SK-N-SH (cell line): ENCODE data around the gene ERCC6L. TPM values are rescaled to one million over a fixed set of nuclear protein-coding genes. Genes with fewer than 3 reads are reported as not detected.

Experiments
- CTCF ChIA-PET: fragments of 300-600, 350-600 bp; formaldehyde crosslinking; extraction: SDS; loops from one replicate; lab custom pipeline; 2021; lab: Yijun Ruan, JAX
- POLR2A ChIA-PET: fragments of 350-600 bp; sonication (Branson Sonifier 250); formaldehyde crosslinking; extraction: SDS; loops from one replicate; lab custom pipeline; 2020; ENCODE audit warnings: antibody characterized with exemption, inconsistent platforms; lab: Yijun Ruan, JAX
- DNase-seq: peaks from one replicate; pipeline ENCODE4 v3.0.0; 2012
- H2AFZ ChIP-seq: fragments of 200-600 bp; sonication (generic); 2 replicates; pipeline ENCODE4 v1.8.1; 2016; ENCODE audit warnings: antibody characterized with exemption, mild to moderate bottlenecking, low read depth
- H3F3A ChIP-seq: fragments of 200-600 bp; sonication (generic); replicated peaks from 2 replicates; pipeline ENCODE3; 2016; ENCODE audit warnings: antibody characterized with exemption, mild to moderate bottlenecking; ENCODE audit not compliant: insufficient read depth
- H3K27ac ChIP-seq, 2 experiments: fragments of 200-500 bp in 1 of 2; fragments of 200-600 bp in 1 of 2; sonication (Bioruptor generic) in 1 of 2; sonication (generic), shearing (Covaris generic) in 1 of 2; 2 replicates each; pipeline versions ENCODE4 v1.5.1 to v1.6.1; 2014 to 2016; ENCODE audit warnings: low read depth in 2 of 2, inconsistent platforms in 1 of 2, low read length in 1 of 2, mild to moderate bottlenecking in 1 of 2, mixed read lengths in 1 of 2
- H3K27me3 ChIP-seq: fragments of 200-600 bp; sonication (generic), shearing (Covaris generic); 2 replicates; pipeline ENCODE4 v1.6.1; 2016; ENCODE audit warnings: mixed run types; ENCODE audit not compliant: insufficient read depth
- H3K36me3 ChIP-seq, 2 experiments: fragments of 200-500 bp in 1 of 2; fragments of 200-600 bp in 1 of 2; sonication (Bioruptor generic) in 1 of 2; sonication (generic) in 1 of 2; replicated peaks in 1 of 2; 2 replicates each; pipeline versions ENCODE3 to v1.5.1; 2014 to 2016; ENCODE audit warnings: low read length in 1 of 2, mild to moderate bottlenecking in 1 of 2; ENCODE audit not compliant: insufficient read depth in 2 of 2, control insufficient read depth in 1 of 2
- H3K4me1 ChIP-seq, 2 experiments: fragments of 200-500 bp in 1 of 2; fragments of 200-600 bp in 1 of 2; sonication (Bioruptor generic) in 1 of 2; sonication (generic), shearing (Covaris generic) in 1 of 2; 2 replicates each; pipeline versions ENCODE4 v1.5.1 to v1.6.1; 2014 to 2016; ENCODE audit warnings: low read depth in 1 of 2, low read length in 1 of 2, mixed run types in 1 of 2; ENCODE audit not compliant: insufficient read depth in 2 of 2, control insufficient read depth in 1 of 2
- H3K4me2 ChIP-seq: fragments of 200-600 bp; sonication (generic), shearing (Covaris generic); 2 replicates; pipeline ENCODE4 v1.6.1; 2017; ENCODE audit warnings: mixed run types
- H3K4me3 ChIP-seq, 2 experiments: fragments of 200-500 bp in 1 of 2; fragments of 200-600 bp in 1 of 2; sonication (Bioruptor generic) in 1 of 2; sonication (generic), shearing (Covaris generic) in 1 of 2; 2 replicates each; pipeline versions ENCODE4 v1.5.1 to v1.8.1; 2014 to 2016; ENCODE audit warnings: low read depth in 2 of 2, inconsistent platforms in 1 of 2, low read length in 1 of 2, mild to moderate bottlenecking in 1 of 2, mixed read lengths in 1 of 2, moderate library complexity in 1 of 2
- H3K79me2 ChIP-seq: fragments of 200-600 bp; sonication (generic); 2 replicates; pipeline ENCODE4 v1.8.1; 2017; ENCODE audit warnings: mild to moderate bottlenecking; ENCODE audit not compliant: insufficient read depth
- H3K9ac ChIP-seq: fragments of 200-600 bp; sonication (generic); 2 replicates; pipeline ENCODE4 v1.6.1; 2017; ENCODE audit warnings: mixed run types
- H3K9me2 ChIP-seq: fragments of 200-600 bp; sonication (generic); 2 replicates; pipeline ENCODE4 v1.6.1; 2017; ENCODE audit warnings: mixed run types
- H3K9me3 ChIP-seq: fragments of 200-600 bp; sonication (generic); 2 replicates; pipeline ENCODE4 v1.6.1; 2017; ENCODE audit warnings: mixed run types, mild to moderate bottlenecking, moderate library complexity
- H4K20me1 ChIP-seq: fragments of 200-600 bp; sonication (generic); 2 replicates; pipeline ENCODE4 v1.6.1; 2017; ENCODE audit warnings: mild to moderate bottlenecking, mixed run types; ENCODE audit not compliant: insufficient read depth
- CHD2 ChIP-seq: fragments of 150-350 bp; IDR thresholded peaks from 2 replicates; pipeline ENCODE4 v1.6.1; 2018; ENCODE audit warnings: low read length; ENCODE audit not compliant: partially characterized antibody
- ELF1 ChIP-seq: IDR thresholded peaks from 2 replicates; pipeline ENCODE4 v1.4.0; 2012
- EP300 ChIP-seq, 2 experiments: IDR thresholded peaks; 2 replicates each; pipeline versions ENCODE4 v1.4.0 to v1.6.1; 2012; ENCODE audit warnings: borderline replicate concordance in 1 of 2, low read depth in 1 of 2, low read length in 1 of 2
- FOSL2 ChIP-seq: IDR thresholded peaks from 2 replicates; pipeline ENCODE4 v1.4.0; 2012; ENCODE audit warnings: low read depth, mild to moderate bottlenecking, moderate library complexity, borderline replicate concordance
- FOXJ3 ChIP-seq: sonication (generic); formaldehyde crosslinking; IDR thresholded peaks from 2 replicates; pipeline ENCODE4 v1.5.1; 2020; ENCODE audit warnings: mild to moderate bottlenecking, missing genetic modification reagents
- FOXM1 ChIP-seq: IDR thresholded peaks from 2 replicates; pipeline ENCODE4 v1.4.0; 2012; ENCODE audit warnings: low read depth, mild to moderate bottlenecking
- GABPA ChIP-seq: IDR thresholded peaks from 2 replicates; pipeline ENCODE4 v1.4.0; 2012; ENCODE audit warnings: low read depth, mild to moderate bottlenecking
- JUND ChIP-seq: IDR thresholded peaks from 2 replicates; pipeline ENCODE4 v1.4.0; 2012
- MEF2A ChIP-seq: IDR thresholded peaks from 2 replicates; pipeline ENCODE4 v1.4.0; 2012; ENCODE audit warnings: low read depth, borderline replicate concordance
- MXI1 ChIP-seq: IDR thresholded peaks from 2 replicates; pipeline ENCODE4 v1.6.1; 2012; ENCODE audit warnings: mild to moderate bottlenecking, low read depth, low read length, improper control_type of control experiment
- RAD21 ChIP-seq: IDR thresholded peaks from 2 replicates; pipeline ENCODE4 v1.6.1; 2012; ENCODE audit warnings: mild to moderate bottlenecking, low read length
- RXRA ChIP-seq: IDR thresholded peaks from 2 replicates; pipeline ENCODE4 v1.4.0; 2012; ENCODE audit warnings: low read depth, mild to moderate bottlenecking, borderline replicate concordance
- TAF1 ChIP-seq: IDR thresholded peaks from 2 replicates; pipeline ENCODE4 v1.6.1; 2012; ENCODE audit warnings: low read depth, mild to moderate bottlenecking, low read length, moderate library complexity, borderline replicate concordance
- TCF12 ChIP-seq: IDR thresholded peaks from 2 replicates; pipeline ENCODE4 v1.4.0; 2012
- YY1 ChIP-seq: IDR thresholded peaks from 2 replicates; pipeline ENCODE4 v1.4.0; 2012; ENCODE audit warnings: low read depth, mild to moderate bottlenecking
- WGBS: methylation state at CpG from one replicate; pipeline ENCODE4 v1.1.6; 2017; ENCODE audit warnings: low lambda C conversion rate; 5-methylcytosine and 5-hydroxymethylcytosine counted together
- polyA plus RNA-seq, 3 experiments: library from polyadenylated mRNA; depleted of rRNA; stranded (reverse); fragments of >200 nt; gene quantifications; 2 replicates each; pipeline ENCODE4 v1.2.3, GENCODE V29; 2012
- TF ChIP-seq, protein P1 (sequence below): IDR thresholded peaks from 2 replicates; pipeline ENCODE4 v1.4.0; 2012; ENCODE audit warnings: low read depth, borderline replicate concordance
- TF ChIP-seq, protein P2 (sequence below): IDR thresholded peaks from 2 replicates; pipeline ENCODE4 v1.6.1; 2012; ENCODE audit warnings: mild to moderate bottlenecking, low read depth, low read length, moderate library complexity
- TF ChIP-seq, protein P3 (sequence below): IDR thresholded peaks from 2 replicates; pipeline ENCODE4; 2012
- TF ChIP-seq, protein P4 (sequence below): fragments of 150-350 bp; IDR thresholded peaks from 2 replicates; pipeline ENCODE4 v1.6.1; 2017; ENCODE audit warnings: antibody characterized with exemption, low read length, low read depth, borderline replicate concordance
- TF ChIP-seq, protein P5 (sequence below): fragments of 150-350 bp; IDR thresholded peaks from 2 replicates; pipeline ENCODE4 v1.6.1; 2016; ENCODE audit warnings: mild to moderate bottlenecking, low read depth, low read length

The ERCC6L gene
- polyA plus RNA-seq, 1 of the 3 experiments (the other 2 are of a cell fraction) = 1.5 TPM

DNA sequence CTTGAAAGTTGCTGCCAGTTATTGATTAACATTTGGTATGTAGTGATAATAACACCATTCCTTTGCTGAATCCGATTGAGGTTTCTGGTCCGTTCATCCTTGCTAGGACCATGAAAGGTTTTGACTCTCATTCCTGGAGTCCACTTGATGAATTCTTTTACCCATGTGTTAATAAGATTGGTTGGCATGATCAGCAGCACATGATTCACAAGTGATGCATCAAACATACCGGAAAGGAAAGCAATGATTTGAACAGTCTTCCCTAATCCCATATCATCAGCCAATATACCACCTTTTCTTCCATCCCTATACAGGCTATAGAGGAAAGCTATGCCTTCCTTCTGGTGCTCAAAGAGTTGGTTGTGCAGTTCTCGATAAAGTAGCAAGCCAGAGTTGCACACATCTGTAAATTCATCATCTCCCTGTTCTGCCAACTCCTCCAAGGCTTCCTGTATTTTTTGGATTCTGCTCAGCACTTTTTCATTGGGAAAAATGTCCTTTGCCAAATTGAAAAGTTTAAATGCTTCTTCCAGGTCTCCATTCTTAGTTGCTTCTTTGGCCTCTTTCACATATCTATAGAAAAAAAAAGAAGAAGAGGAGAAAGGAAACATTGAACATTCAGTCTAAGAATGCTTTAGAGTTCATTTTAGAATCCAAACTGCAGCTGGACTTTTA is 30.6 kb downstream of the ERCC6L start:
- WGBS = 92% methylated on average over 4 of the region's 4 CpGs
- no peak overlapping the region for H3K4me3 ChIP-seq
- no peaks in the 10 kb centered on the region for H3K4me1 ChIP-seq
- H3K36me3 ChIP-seq = peaks cover 23 to 46% of the 10 kb centered on the region in 2 experiments
- H3K9ac ChIP-seq = no peak overlapping the region
- H3K9me3 ChIP-seq = no peaks in the 10 kb centered on the region
- no peaks in the 10 kb centered on the region for H3K27me3 ChIP-seq
- no peak overlapping the region for H2AFZ ChIP-seq
- TF ChIP-seq EP300 (IDR thresholded peaks at IDR 0.05; ENCODE audit: borderline replicate concordance in 1 of 2, low read depth in 1 of 2, low read length in 1 of 2) = no peak
- no peak for TF ChIP-seq JUND
- TF ChIP-seq TAF1 = no peak
- TF ChIP-seq RXRA = no peak
- TF ChIP-seq, protein P1, sequence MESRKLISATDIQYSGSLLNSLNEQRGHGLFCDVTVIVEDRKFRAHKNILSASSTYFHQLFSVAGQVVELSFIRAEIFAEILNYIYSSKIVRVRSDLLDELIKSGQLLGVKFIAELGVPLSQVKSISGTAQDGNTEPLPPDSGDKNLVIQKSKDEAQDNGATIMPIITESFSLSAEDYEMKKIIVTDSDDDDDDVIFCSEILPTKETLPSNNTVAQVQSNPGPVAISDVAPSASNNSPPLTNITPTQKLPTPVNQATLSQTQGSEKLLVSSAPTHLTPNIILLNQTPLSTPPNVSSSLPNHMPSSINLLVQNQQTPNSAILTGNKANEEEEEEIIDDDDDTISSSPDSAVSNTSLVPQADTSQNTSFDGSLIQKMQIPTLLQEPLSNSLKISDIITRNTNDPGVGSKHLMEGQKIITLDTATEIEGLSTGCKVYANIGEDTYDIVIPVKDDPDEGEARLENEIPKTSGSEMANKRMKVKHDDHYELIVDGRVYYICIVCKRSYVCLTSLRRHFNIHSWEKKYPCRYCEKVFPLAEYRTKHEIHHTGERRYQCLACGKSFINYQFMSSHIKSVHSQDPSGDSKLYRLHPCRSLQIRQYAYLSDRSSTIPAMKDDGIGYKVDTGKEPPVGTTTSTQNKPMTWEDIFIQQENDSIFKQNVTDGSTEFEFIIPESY = no peak
- TF ChIP-seq RAD21 = no peak
- no peak for TF ChIP-seq ELF1
- no peak for TF ChIP-seq MXI1
- TF ChIP-seq, protein P2, sequence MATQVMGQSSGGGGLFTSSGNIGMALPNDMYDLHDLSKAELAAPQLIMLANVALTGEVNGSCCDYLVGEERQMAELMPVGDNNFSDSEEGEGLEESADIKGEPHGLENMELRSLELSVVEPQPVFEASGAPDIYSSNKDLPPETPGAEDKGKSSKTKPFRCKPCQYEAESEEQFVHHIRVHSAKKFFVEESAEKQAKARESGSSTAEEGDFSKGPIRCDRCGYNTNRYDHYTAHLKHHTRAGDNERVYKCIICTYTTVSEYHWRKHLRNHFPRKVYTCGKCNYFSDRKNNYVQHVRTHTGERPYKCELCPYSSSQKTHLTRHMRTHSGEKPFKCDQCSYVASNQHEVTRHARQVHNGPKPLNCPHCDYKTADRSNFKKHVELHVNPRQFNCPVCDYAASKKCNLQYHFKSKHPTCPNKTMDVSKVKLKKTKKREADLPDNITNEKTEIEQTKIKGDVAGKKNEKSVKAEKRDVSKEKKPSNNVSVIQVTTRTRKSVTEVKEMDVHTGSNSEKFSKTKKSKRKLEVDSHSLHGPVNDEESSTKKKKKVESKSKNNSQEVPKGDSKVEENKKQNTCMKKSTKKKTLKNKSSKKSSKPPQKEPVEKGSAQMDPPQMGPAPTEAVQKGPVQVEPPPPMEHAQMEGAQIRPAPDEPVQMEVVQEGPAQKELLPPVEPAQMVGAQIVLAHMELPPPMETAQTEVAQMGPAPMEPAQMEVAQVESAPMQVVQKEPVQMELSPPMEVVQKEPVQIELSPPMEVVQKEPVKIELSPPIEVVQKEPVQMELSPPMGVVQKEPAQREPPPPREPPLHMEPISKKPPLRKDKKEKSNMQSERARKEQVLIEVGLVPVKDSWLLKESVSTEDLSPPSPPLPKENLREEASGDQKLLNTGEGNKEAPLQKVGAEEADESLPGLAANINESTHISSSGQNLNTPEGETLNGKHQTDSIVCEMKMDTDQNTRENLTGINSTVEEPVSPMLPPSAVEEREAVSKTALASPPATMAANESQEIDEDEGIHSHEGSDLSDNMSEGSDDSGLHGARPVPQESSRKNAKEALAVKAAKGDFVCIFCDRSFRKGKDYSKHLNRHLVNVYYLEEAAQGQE = no peak
- TF ChIP-seq YY1 = no peak
- TF ChIP-seq FOSL2 = no peak
- no peaks in the 10 kb centered on the region for H3F3A ChIP-seq
- ChIA-PET POLR2A (no interaction called here), CTCF (no interaction called here)
- peaks cover 57% of the 10 kb centered on the region; the same call in 1 of the 2 replicates for H3K79me2 ChIP-seq
- no peak overlapping the region for H3K4me2 ChIP-seq
- H3K9me2 ChIP-seq = no peaks in the 10 kb centered on the region
- no peak for DNase-seq
- no peak overlapping the region for H3K27ac ChIP-seq
- H4K20me1 ChIP-seq = 0 out of 2 replicates have a peak, but pooled peaks cover 9% of the 10 kb centered on the region

DNA sequence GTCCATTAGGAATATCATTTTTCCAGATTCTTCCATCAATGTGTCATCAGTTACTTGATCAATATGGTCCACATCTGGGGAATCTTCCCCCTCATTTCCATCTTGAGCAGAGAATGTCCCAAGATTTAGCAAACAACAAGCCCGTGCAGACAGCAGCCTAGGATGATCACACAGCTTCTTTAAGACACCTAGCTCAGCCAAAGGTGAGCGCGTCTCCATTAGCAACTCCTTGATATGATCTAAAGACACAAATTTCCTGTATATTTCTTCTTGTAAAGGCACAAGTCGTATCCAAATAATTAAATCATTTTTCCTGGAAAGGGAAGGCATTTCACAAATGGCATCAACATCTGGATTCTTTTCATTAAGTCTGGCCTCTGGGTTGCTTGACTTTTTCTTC is 31.5 kb downstream of the ERCC6L start:
- Histone ChIP-seq H3K9ac (no peak overlapping the region), H3F3A (peaks cover 1% of the 10 kb centered on the region), H3K79me2 (peaks cover 61% of the 10 kb centered on the region; the same call in 1 of the 2 replicates), H2AFZ (no peak overlapping the region), H3K27ac (no peak overlapping the region), H4K20me1 (0 out of 2 replicates have a peak, but pooled peaks cover 9% of the 10 kb centered on the region), H3K4me2 (no peak overlapping the region), H3K27me3 (no peaks in the 10 kb centered on the region), H3K4me3 (no peak overlapping the region), H3K4me1 (no peaks in the 10 kb centered on the region), H3K9me3 (no peaks in the 10 kb centered on the region), H3K36me3 (peaks cover 23 to 50% of the 10 kb centered on the region in 2 experiments), H3K9me2 (no peaks in the 10 kb centered on the region)
- CTCF ChIA-PET = no interaction called here
- 95% methylated on average over 4 of the region's 4 CpGs for WGBS
- POLR2A ChIA-PET = no interaction called here
- no peak for DNase-seq
- no peak for TF ChIP-seq CHD2
- TF ChIP-seq FOXM1 = no peak
- TF ChIP-seq, protein P3, sequence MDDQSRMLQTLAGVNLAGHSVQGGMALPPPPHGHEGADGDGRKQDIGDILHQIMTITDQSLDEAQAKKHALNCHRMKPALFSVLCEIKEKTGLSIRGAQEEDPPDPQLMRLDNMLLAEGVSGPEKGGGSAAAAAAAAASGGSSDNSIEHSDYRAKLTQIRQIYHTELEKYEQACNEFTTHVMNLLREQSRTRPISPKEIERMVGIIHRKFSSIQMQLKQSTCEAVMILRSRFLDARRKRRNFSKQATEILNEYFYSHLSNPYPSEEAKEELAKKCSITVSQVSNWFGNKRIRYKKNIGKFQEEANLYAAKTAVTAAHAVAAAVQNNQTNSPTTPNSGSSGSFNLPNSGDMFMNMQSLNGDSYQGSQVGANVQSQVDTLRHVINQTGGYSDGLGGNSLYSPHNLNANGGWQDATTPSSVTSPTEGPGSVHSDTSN = no peak
- no peak for TF ChIP-seq MEF2A
- no peak for TF ChIP-seq TAF1
- TF ChIP-seq, protein P4, sequence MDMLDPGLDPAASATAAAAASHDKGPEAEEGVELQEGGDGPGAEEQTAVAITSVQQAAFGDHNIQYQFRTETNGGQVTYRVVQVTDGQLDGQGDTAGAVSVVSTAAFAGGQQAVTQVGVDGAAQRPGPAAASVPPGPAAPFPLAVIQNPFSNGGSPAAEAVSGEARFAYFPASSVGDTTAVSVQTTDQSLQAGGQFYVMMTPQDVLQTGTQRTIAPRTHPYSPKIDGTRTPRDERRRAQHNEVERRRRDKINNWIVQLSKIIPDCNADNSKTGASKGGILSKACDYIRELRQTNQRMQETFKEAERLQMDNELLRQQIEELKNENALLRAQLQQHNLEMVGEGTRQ = no peak
- no peak for TF ChIP-seq GABPA
- no peak for TF ChIP-seq TCF12
- no peak for TF ChIP-seq FOXJ3 (CRISPR knock-in tag)
- TF ChIP-seq, protein P5, sequence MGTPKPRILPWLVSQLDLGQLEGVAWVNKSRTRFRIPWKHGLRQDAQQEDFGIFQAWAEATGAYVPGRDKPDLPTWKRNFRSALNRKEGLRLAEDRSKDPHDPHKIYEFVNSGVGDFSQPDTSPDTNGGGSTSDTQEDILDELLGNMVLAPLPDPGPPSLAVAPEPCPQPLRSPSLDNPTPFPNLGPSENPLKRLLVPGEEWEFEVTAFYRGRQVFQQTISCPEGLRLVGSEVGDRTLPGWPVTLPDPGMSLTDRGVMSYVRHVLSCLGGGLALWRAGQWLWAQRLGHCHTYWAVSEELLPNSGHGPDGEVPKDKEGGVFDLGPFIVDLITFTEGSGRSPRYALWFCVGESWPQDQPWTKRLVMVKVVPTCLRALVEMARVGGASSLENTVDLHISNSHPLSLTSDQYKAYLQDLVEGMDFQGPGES = no peak
